Heart right ventricle (tissue), 16 donors: ENCODE measurements around the gene ARAP1. TPM values are rescaled to one million over a fixed set of nuclear protein-coding genes. Genes with fewer than 3 reads are reported as not detected.
A peak's percentile ranks its signal among the peaks of the same experiment; 100 is the strongest.

Experiments
- ATAC-seq, 8 donors: fragments of 200-7000 bp; cut with Tn5 transposase; one replicate each; pipeline ENCODE4 v1.9.1; 2020; ENCODE audit warnings: mild to moderate bottlenecking in 8 of 8, moderate library complexity in 8 of 8, moderate number of reproducible peaks in 1 of 8
- DNase-seq, 2 donors: peaks; one replicate each; pipeline ENCODE4 v3.0.0-alpha.2; 2020
- H3K27ac ChIP-seq, 10 donors: fragments of 200-600 bp; sonication (generic) in 2 of 10; one replicate each; pipeline versions ENCODE4 v1.5.0 to v1.8.0; 2020 to 2022; ENCODE audit warnings: mild to moderate bottlenecking in 3 of 10
- H3K27me3 ChIP-seq, 7 donors: fragments of 200-600 bp; one replicate each; pipeline ENCODE4 v1.8.0; 2021 to 2022; ENCODE audit warnings: mild to moderate bottlenecking in 2 of 7
- H3K36me3 ChIP-seq, 9 donors: fragments of 200-600 bp; sonication (generic) in 1 of 9; one replicate each; pipeline versions ENCODE4 v1.5.0 to v1.8.0; 2020 to 2022; ENCODE audit warnings: mild to moderate bottlenecking in 2 of 9
- H3K4me1 ChIP-seq, 9 donors: fragments of 200-600 bp; sonication (generic) in 1 of 9; one replicate each; pipeline versions ENCODE4 v1.5.0 to v1.8.0; 2020 to 2022; ENCODE audit warnings: mild to moderate bottlenecking in 4 of 9
- H3K4me3 ChIP-seq, 10 donors: fragments of 200-600 bp; sonication (generic) in 2 of 10; one replicate each; pipeline versions ENCODE4 v1.5.0 to v1.8.0; 2020 to 2022; ENCODE audit warnings: mild to moderate bottlenecking in 7 of 10, moderate library complexity in 2 of 10
- H3K9me3 ChIP-seq, 11 donors: fragments of 200-600 bp in 10 of 11; sonication (generic) in 2 of 11; one replicate each; pipeline versions ENCODE4 v1.5.0 to v1.8.0; 2013 to 2022; ENCODE audit warnings: mild to moderate bottlenecking in 2 of 11, control low read depth in 1 of 11, moderate library complexity in 1 of 11
- WGBS, 2 donors: extraction: QIAGEN DNeasy Blood & Tissue Kit; methylation state at CpG; one replicate each; pipeline ENCODE4 v1.1.7; 2013; ENCODE audit warnings: inconsistent platforms in 1 of 2; 5-methylcytosine and 5-hydroxymethylcytosine counted together
- intact Hi-C, 10 donors: fragments of 100-400 bp; cut with DNase I; formaldehyde crosslinking; loops; one replicate each; pipeline versions ENCODE4 v1.11.1 to v1.14.2; 2022
- polyA plus RNA-seq, 2 donors: library from polyadenylated mRNA; stranded (reverse); fragments of 200-250 nt; gene quantifications; one replicate each; pipeline ENCODE4 v1.2.3, GENCODE V29; 2013
- total RNA-seq, 10 donors: library from RNA; stranded (reverse); fragmentation: NEBNext Ultra II Directional in 3 of 10; extraction: Animal tissue kit (Norgen Biotek cat#: 25700) in 3 of 10; gene quantifications; one replicate each; pipeline versions ENCODE4 v1.2.1 to v1.2.4, GENCODE V29; 2021 to 2023
- TF ChIP-seq, protein P1 (sequence below), 9 donors: fragments of 200-600 bp; sonication (generic) in 2 of 9; IDR thresholded peaks; one replicate each; pipeline versions ENCODE4 v1.5.0 to v1.8.0; 2021 to 2022; ENCODE audit warnings: antibody characterized with exemption in 9 of 9, mild to moderate bottlenecking in 5 of 9, moderate library complexity in 1 of 9
- donor health status: Arrhythmogenic right ventricular cardiomyopathy.
- donor health status: ischemic (EF 13 %, LVEDD 7.1; RV severe dilation, severe dysfunction).
- donor health status: healthy with polysubstance abuse.
- donor health status: DM: no; HTN: yes; CAD: no.
- donor health status: DM: no; HTN: no; CAD: no.
- donor health status: ischemic (EF 25% LVEDD 6.9; RV normal size, moderate dysfunction).
- donor health status: ischemic (EF 25% LVEDD 5.7; RV mildly dilated, moderate dysfunction).
- donor health status: healthy.
- donor health status: DM: yes; HTN: yes; CAD: no.
- donor health status: Ischemic cardiomyopathy.
- donor health status: ischemic (EF 35%, LVEDD 5.7; RV mildly dilated, moderate dysfunction).
- donor health status: nonischemic (EF 11% LVEDD 7.7; RV severe dilation, severe dysfunction).
- donor health status: DM: yes; HTN: yes; CAD: no.
- donor health status: PGD.
- donor health status: ischemic (EF 29% LVEDD 5.4; RV normal size, mild dysfunction).
- donor health status: nonischemic (EF 23%, LVEDD 6.1; RV moderate dilation, normal function).

The ARAP1 gene
- total and polyA plus RNA-seq, 12 donors = 30.4 to 68.3 (median 40.8) TPM

DNA sequence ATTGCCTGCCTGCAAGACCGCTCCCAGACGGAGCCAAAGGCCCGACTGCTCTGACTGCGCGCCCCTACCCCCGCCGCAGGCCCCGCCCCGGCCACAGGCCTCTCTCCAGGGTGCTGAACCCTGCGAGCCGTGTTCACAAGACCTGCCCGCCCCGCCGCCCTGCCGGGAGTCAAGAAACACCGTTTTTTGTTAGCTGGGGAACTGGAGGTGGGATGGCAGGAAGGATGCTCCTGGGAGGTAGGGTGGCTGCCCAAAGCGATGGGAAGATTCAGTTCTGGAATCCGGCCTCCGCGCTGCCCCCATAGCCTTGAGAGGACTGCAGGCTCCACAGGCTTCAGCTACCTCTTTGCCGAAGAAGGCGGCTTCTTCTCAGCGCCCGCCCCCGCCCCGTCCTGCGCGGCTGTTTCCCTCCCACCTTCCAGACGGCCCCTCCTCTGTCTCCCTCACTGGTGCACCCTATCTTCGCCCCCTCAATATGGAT is 75.3 kb downstream of the ARAP1 start:
- no peaks in the 10 kb centered on the region for H3K36me3 ChIP-seq
- no peak overlapping the region for H3K27ac ChIP-seq
- peaks cover 0 to 30% (median 4%) of the 10 kb centered on the region in 9 donors for H3K4me1 ChIP-seq
- TF ChIP-seq, protein P1, sequence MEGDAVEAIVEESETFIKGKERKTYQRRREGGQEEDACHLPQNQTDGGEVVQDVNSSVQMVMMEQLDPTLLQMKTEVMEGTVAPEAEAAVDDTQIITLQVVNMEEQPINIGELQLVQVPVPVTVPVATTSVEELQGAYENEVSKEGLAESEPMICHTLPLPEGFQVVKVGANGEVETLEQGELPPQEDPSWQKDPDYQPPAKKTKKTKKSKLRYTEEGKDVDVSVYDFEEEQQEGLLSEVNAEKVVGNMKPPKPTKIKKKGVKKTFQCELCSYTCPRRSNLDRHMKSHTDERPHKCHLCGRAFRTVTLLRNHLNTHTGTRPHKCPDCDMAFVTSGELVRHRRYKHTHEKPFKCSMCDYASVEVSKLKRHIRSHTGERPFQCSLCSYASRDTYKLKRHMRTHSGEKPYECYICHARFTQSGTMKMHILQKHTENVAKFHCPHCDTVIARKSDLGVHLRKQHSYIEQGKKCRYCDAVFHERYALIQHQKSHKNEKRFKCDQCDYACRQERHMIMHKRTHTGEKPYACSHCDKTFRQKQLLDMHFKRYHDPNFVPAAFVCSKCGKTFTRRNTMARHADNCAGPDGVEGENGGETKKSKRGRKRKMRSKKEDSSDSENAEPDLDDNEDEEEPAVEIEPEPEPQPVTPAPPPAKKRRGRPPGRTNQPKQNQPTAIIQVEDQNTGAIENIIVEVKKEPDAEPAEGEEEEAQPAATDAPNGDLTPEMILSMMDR (IDR thresholded peaks at IDR 0.05) = no peak
- H3K27me3 ChIP-seq = peaks cover 5 to 77% (median 66%) of the 10 kb centered on the region in 7 donors
- no peak overlapping the region for H3K4me3 ChIP-seq
- DNase-seq = peak; percentile 61 to 66
- H3K9me3 ChIP-seq = no peaks in the 10 kb centered on the region
- 1 to 2% methylated on average over 30 of the region's 30 CpGs for WGBS, 2 donors
- intact Hi-C loops = loop anchor here in 1 of 10 donors (5.0 kb wide), 1 partner anchor 205 kb away; no protein-coding TSS in a partner anchor
- ATAC-seq = peak; percentile 40 to 77 (median 64)

DNA sequence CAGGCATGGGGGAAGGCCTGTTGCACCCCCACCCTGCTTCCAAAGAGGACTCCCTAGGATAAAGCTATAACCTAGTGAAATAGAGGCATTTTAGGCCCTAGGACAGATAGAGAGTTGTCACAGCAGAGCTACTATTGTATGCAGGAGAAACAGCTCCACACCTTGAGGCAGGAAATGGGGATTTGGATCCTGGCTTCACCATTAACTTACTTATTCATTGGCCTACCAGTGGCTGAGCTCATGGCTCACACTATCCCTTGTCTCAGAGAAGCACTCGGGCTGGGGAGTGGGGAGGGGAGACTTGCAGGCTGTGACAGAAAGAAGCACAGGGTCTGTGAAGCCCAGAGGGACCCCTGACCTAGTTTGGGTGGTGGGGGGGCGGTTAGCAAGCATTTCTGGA is 77.0 kb downstream of the ARAP1 start:
- WGBS, 2 donors = 23 to 30% methylated on average over 2 of the region's 2 CpGs
- no peak for ATAC-seq

DNA sequence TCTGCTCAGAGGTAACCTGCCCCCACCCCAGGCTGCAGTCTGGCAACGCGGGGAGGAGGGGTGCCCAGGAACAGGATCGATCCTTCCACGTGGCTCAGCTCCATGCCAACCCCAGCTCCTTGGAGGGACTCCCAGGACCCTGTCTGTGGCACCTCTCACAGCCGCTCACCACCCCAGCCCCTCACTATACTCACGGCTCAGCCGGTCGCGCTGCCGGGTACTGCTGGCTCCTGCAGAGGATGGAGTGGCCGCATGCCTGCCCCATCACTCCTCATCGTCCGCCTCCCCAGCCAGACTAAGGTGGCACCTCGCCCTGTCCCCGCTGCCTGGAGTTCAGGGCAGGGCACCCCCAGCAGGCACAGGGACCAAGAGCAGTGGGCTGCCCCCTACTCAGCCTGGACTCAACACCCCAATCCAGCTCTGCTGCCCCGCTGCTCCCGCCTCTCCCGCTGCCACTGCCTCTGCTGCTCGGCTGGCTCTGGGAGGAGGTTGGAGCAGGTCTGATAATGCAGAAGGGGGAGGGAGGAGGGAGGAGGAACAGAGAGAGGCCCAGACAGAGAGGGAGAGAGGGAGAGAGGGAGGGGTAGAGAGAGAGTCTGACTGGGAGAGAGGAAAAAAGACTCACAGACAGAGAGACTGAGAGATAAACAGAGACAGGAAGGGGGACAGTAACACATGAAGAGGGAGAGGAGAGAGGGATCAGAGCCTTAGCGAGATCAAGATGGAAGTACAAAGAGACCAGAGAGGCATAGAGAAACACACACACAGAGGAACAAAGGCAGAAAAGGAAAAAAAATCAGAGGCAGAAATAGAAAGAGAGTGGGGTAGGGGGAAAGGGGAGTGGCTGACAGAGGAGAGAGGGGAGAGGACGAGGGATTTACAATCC is 78.0 kb downstream of the ARAP1 start, which contains the start of gene PDE2A:
TSS of gene PDE2A (minus strand) at position 480 of the 886 bp plus-strand sequence. CDS start at position 265, 215 bp downstream.
- ATAC-seq = no peak
- H3K27me3 ChIP-seq = peaks cover 5 to 100% (median 66%) of the 10 kb centered on the region in 7 donors

More for the DNA sequence above, 77.0 kb downstream of the ARAP1 start:
- DNase-seq = no peak
- Histone ChIP-seq H3K36me3 (no peaks in the 10 kb centered on the region), H3K4me1 (peaks cover 0 to 19% (median 4%) of the 10 kb centered on the region in 9 donors), H3K4me3 (no peak overlapping the region), H3K27ac (no peak overlapping the region), H3K9me3 (no peaks in the 10 kb centered on the region), H3K27me3 (peaks cover 5 to 94% (median 66%) of the 10 kb centered on the region in 7 donors)
- intact Hi-C loops = loop anchor here in 1 of 10 donors (5.0 kb wide), 1 partner anchor 203 kb away; no protein-coding TSS in a partner anchor
- TF ChIP-seq, protein P1 (IDR thresholded peaks at IDR 0.05) = no peak

More for the DNA sequence above, 78.0 kb downstream of the ARAP1 start, which contains the start of gene PDE2A:
- intact Hi-C loops = no loop called here
- Histone ChIP-seq H3K9me3 (no peaks in the 10 kb centered on the region), H3K4me1 (peaks cover 0 to 13% (median 7%) of the 10 kb centered on the region in 9 donors), H3K27ac (no peak within 1 kb of the TSS), H3K4me3 (no peak within 1 kb of the TSS), H3K36me3 (no peaks in the 10 kb centered on the region)
- WGBS, 2 donors = 3 to 9% methylated on average over 21 of the region's 21 CpGs
- no peak for DNase-seq
- TF ChIP-seq, protein P1 (IDR thresholded peaks at IDR 0.05) = no peak
